GM21529 (cell line): Measurements from ENCODE around the gene SEMA4B.
"Not testable (repeated sequence)": the region's sequence is repeated elsewhere in the genome, so short reads cannot be mapped to it uniquely, and the experiment has no call there.

Experiments used
- ATAC-seq: cut with Tn5 transposase; IDR thresholded peaks from one replicate; pipeline ENCODE4 v1.9.1; 2021; ENCODE audit not compliant: unreplicated experiment

The SEMA4B gene, protein sequence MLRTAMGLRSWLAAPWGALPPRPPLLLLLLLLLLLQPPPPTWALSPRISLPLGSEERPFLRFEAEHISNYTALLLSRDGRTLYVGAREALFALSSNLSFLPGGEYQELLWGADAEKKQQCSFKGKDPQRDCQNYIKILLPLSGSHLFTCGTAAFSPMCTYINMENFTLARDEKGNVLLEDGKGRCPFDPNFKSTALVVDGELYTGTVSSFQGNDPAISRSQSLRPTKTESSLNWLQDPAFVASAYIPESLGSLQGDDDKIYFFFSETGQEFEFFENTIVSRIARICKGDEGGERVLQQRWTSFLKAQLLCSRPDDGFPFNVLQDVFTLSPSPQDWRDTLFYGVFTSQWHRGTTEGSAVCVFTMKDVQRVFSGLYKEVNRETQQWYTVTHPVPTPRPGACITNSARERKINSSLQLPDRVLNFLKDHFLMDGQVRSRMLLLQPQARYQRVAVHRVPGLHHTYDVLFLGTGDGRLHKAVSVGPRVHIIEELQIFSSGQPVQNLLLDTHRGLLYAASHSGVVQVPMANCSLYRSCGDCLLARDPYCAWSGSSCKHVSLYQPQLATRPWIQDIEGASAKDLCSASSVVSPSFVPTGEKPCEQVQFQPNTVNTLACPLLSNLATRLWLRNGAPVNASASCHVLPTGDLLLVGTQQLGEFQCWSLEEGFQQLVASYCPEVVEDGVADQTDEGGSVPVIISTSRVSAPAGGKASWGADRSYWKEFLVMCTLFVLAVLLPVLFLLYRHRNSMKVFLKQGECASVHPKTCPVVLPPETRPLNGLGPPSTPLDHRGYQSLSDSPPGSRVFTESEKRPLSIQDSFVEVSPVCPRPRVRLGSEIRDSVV

DNA sequence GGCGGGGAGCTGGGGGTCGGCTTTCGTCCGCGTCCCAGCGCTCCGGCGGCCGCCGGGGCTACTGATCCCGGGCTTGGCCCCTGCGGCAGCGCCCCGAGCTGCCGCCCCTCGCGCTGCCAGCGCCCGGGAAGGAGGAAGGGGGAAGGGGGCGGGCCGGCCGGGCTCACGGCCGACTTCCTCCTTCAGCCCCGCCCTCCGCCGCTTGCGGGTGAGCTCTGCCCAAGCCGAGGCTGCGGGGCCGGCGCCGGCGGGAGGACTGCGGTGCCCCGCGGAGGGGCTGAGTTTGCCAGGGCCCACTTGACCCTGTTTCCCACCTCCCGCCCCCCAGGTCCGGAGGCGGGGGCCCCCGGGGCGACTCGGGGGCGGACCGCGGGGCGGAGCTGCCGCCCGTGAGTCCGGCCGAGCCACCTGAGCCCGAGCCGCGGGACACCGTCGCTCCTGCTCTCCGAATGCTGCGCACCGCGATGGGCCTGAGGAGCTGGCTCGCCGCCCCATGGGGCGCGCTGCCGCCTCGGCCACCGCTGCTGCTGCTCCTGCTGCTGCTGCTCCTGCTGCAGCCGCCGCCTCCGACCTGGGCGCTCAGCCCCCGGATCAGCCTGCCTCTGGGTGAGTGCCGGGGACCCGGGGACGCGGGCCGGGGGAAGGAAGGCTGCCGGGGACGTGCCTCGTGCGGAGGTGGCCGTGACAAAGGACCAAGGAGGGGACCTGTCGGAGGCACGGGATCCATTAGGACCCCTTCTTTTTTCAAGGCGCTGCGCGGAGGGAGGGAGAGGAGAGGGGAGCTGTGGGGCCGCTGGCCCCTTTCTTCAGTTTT is at the start of gene SEMA4B:
TSS of gene SEMA4B (plus strand) at position 201 of the 814 bp plus-strand sequence. CDS start at position 450, 249 bp downstream.
- ATAC-seq = peak; percentile 90

DNA sequence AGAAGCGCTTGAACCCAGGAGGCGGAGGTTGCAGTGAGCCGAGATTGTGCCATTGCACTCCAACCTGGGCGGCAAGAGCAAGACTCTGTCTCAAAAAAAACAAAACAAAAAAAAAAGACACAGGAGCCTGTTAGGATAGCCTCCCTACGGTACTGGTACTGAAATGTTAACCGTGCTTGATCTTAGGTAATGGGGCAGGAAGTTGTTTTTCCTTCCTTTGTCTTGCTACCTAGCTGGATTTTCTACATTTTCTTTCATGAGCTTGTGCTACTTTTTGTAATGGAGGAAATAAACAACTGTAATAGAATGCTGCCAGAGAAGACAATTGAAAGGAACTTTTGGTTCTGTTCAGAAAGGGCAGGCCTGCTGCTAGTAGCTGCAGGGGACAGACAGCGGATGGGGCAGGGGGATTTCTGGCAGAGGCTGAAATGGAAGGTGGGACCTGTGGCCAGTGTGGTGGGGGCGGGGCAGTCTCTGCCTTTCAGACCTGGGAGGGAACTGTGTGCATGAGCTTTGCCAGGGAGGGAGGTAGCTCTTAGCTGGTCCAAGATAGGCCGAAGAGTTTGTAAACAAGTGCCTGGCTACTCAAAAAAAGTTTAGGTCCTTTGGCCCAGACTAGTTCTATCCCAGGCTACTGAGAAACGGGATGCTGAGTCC is 49.0 kb upstream of the SEMA4B start:
- ATAC-seq = no peak

DNA sequence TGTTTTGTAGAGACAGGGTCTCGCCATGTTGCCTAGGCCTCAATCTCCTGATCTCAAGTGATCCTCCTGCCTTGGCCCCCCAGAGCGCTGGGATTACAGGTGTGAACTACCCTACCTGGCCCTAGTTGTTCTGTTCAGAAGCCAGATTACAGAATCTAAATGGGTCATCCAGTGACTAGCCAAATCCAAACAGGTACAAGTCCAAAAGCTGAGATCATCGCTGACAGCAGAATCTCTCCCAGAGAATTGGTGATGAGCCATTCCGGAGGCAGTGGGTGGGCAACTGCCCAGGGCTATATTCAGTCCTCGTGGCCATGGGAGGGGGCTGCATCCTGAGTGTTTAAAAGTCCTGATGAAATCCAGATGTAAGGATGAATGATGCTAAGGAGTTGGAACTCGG is 47.5 kb upstream of the SEMA4B start:
- no peak for ATAC-seq

DNA sequence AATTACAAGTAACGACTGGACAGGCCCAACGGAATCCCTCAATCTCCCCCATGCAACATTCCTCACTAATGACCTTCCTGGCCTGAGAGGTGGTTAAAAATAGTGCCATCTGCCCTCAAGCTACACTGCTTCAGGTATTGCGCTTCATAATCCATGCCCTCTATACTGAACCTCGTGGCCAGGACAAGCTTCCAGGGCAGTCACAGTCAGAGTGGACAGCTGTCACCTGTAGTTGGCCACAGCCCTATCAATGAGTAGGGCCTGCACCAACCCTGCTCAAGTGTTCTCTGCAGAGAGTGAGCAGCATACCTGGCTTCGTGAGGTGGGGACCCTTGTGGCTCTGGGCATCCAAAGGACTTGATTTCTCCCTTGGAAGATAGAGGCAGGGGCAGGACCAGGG is 46.9 kb upstream of the SEMA4B start:
- ATAC-seq = no peak

DNA sequence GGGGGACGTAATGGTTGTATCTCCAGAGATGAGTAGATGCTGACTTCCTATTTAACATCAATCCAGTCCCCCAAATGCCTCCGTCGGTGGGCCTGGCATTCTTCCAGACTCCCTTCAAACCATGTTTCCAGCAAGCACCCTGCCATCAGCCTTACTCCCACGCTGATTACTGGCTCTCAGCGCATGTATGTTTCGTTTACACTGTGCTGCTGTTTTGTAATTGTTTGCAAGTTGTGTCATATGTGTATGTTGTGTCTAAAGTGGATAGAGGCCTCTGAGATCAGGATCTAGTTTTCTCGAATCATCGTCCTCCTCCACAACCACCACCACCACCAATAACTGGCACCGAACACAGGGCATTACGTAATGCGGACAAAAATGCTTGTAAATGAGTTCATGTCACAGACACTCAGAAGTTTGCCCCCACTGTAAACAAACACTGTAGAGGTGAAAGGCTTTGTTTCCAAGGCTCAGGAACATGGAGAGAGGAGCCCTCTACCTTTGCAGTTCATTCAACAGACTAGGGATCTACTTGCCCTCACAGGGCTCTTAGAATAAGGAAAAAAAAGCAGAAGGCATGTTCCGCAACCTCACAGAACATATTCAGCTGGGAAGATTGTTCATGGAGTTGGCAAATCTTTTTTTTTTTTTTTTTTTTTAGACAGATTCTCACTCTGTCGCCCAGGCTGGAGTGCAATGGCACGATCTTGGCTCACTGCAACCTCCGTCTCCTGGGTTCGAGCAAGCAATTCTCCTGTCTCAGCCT is 46.1 kb upstream of the SEMA4B start:
- no peak for ATAC-seq

DNA sequence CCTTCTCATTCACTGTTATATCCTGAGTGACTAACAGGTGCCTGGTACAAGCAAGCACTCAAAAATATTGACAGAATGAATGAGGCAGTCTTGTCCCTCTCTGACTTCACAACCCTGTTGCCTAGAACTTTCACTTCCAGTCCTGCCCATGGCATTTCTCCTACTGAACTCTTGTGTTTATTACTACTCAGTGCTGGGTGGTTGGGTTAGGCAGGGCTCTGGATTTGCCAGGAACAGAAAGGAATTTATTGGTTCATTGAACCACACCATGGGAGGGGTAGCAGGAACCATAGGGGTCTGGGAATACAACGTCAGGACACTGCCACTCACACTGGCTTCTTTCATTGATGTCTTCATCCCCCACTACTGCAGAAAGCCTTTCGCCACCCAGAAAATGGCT is 41.9 kb upstream of the SEMA4B start:
- no peak for ATAC-seq

DNA sequence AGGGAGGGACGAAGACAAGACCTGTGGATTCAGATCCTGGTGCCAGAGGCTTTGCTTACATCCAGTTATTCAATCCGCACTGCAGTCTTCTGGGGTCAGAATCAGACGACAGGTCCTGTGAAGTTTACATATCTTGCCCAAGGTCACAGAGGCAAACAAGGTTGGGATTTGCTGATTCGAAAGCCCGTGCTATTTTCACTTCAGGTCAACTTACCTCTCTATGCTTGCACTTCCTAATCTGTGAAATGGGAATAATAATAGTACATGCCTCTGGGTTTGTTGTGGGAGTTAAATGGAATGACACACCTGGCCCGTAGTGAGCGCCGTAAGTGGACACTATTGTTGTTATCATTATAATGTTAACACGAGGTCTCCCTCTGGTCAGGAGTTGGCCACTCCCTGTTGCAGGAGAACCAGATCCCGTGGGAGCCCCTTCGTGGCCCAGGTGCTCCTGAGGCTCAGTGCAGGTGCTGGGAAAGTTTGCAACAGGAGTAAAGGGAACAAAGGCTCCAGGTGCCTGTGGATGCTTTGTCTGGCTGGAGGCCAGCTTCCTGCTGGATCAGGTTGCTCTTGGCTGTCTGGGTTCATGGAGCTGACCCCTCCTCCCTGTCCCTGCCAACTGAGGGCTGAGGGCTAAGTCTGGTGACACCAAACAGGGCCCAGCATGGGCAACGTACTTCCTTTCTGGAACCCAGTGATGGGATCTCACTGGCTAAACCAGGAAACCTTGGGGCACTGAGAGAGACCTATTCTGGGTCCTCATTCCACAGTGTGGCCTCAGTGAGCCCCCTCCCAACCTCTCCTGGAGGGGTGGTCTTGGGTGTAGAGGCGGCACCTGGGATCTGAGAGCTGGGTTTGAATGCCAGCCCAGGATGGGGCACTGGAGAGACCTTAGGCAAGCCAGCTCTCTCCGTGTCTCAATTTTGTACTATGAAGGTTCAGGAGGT is 40.1 kb upstream of the SEMA4B start:
- ATAC-seq = no peak

DNA sequence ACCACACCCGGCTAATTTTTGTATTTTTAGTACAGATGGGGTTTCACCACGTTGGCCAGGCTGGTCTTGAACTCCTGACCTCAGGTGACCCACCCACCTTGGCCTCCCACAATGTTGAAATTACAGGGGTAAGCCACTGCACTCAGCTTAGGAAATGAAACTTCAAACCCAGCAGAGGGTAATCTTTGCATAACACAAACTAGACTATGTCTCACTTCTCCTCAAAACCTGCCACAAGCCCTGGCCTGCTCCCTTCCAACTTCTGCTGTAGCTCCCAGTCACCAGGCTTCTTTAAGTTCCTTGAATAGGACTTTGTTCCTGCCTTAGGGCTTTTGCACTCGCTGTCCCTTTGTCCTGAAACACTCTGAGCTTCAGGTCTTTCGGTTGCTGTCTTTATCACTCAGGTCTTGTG is 39.2 kb upstream of the SEMA4B start:
- ATAC-seq = peak; percentile 76

DNA sequence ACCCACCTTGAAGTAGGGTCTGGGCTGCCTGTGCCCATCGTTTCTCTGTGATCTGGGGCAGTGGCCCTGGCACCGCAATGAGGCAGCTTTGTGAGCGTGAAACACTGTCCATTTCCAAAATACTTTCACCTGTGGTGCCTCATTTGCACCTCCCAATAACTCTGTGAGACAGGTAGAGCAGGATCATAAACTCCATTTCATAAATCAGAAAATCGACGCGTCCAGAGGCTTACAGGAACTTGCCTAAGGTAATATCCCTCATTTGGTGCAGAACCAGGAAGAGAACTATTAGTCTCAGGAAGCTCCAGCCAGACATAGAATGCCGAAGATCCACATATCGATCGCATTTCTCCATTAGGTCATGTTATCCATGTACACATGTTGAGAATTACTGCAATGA is 38.2 kb upstream of the SEMA4B start:
- ATAC-seq = no peak

DNA sequence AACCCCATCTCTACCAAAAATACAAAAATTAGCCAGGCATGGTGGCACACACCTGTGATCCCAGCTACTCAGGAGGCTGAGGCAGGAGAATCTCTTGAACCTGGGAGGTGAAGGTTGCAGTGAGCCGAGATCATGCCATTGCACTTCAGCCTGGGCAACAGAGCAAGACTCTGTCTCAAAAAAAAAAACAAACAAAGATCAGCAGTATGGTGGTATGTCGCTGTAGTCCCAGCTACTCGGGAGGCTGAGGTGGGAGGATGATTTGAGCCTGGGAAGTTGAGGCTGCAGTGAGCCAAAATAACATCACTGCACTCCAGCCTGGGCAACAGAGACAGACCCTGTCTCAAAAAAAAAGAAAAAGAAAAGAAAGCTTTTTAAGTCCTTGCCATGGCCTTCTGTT is 36.9 kb upstream of the SEMA4B start:
- not testable (repeated sequence) for ATAC-seq

DNA sequence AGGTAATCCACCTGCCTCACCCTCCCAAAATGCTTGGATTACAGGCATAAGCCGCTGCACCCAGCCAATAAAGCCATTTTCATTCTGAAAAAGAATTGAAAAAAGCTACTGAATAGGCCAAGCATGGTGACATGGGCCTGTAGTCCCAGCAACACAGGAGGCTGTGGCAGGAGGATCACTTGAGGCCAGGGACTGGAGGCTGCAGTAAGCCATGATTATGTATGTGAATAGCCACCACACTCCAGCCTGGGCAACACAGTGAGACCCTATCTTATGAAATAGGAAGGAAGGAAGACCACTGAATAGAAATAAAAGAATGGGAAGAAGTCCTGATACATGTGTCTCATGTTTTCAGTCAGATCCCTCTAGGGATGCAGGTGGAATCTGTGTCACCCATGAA is 36.0 kb upstream of the SEMA4B start:
- ATAC-seq = no peak

DNA sequence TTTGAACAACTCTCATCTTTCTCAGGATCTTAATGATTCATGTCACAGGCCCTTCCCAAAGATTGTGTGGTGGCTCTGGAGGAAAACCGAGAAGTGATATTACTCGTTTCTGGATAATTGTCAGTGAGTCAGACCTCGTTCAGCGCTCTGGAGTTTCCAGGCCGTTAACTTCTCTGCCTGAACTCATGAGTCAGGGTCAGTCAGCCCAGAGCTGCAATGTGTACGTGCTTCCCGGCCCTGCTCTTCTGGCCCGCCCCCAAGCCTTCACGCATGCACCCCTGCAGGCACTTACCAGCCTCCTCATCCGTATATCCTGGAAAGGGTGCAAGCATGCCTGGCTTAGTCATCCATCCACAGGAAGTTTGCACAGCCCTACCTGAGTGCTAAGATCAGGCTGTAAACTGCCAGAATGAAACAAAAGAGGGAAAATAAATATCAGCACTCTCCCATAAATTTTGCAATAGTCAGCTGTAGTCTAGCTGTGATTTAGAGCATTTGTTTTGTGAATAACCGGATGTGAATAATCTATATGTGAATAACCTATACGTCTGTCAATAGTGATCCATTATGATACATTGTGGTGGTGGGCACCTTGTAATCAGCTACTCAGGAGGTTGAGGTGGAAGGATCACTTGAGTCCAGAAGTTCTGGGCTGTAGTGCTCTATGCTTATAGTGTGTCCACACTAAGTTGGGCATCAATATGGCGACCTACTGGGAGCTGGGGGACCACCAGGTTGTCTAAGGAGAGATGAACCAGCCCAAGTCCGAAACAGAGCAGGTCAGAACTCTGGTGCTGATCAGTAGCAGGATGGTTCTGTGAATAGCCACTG is 35.3 kb upstream of the SEMA4B start:
- ATAC-seq = peak; percentile 77

DNA sequence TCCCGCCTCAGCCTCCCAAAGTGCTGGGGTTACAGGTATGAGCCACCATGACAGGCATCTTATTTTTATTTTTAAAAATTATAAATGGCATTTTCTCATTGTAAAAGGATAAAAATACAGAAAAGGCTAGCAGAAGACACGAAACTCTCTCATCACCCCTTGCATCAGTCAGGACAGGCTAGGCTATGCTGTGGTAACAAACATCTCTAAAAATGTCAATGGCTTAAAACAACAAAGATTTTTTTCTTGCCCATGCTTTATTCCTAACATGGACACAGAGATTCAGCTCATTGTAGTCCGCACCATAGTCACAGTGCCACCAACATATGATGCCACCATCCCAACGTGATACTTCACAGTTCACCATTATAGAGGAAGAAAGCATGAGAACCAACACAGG is 34.0 kb upstream of the SEMA4B start:
- ATAC-seq = no peak

DNA sequence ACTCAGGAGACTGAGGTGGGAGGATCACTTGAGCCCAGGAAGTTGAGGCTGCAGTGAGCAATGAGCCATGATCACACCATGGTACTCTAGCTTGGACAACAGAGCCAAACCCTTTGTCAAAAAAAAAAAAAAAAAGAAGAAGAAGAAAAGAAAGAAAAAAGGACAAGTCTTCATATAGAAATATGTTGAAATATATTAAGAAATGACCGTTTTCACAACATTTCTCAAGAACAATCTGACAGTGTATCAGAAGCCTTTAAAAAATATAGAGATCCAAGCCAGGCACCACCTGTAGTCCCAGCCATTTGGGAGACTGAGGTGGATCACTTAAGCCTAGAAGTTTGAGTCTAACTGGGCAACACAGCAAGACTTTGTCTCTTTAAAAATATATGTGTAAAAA is 29.5 kb upstream of the SEMA4B start:
- no peak for ATAC-seq

DNA sequence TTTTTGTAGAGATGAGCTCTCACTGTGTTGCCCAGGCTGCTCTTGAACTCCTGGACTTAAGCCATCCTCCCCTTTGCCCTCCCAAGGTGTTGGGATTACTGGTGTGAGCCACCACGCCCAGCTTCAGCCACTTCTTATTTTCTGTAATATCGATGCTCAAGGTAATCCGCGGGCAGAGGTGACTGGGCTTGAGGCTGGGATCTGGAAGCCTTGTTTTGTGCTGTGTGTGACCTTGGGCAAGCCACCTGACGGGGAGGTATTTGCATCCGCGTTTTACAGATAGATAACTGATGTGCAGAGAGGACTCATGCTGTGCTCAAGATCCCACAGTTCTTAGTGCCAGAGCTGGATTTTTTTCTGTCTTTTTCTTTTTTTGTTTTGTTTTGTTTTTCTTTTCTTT is 27.8 kb upstream of the SEMA4B start:
- no peak for ATAC-seq

DNA sequence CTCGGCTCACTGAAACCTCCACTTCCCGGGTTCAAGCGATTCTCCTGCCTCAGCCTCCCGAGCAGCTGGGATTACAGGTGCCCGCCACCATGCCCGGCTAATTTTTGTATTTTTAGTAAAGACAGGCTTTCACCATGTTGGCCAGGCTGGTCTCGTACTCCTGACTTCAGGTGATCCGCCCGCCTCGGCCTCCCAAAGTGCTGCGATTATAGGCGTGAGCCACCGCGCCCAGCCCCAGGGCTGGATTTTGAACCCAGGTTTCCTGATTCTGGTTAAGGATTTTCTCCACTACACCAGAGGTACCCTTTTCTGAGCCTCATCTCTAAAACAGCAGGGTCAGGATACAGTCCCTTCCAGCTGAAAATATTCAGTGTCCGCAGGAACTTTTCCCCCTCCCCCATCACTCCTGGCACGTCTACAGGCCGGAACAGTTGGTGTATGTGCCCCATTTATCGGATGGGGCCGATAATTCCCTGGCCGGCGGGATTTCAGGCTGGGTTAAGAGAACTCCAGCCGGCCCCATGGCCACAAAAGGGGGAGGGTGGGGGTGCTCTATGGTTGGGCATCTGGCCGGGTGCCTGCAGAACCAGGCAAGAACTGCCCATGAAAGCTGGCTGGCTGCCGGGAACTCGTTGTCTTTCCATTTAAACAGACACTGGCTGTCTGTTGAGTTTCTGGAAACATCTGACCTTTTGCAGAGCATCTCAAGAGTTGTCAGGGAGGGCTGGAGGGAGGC is 26.8 kb upstream of the SEMA4B start:
- no peak for ATAC-seq

DNA sequence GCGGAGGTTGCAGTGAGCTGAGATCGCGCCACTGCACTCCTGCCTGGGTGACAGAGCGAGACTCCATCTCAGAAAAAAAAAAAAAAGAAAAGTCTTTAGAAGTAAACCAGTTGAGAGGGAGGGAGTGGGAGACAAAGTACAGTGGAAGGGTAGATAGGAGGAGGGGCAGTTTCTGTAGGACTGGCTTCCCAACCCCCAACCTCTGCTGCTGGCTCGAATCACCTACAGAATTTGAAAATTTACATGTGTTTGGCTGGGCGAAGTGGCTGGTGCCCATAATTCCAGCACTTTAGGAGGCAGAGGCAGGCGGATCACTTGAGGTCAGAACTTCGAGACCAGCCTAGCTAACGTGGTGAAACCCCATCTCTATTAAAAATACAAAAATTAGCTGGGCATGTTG is 24.1 kb upstream of the SEMA4B start:
- ATAC-seq = no peak
